K562 (cell line): Measurements from ENCODE around the gene CBL. TPM values are rescaled to one million over a fixed set of nuclear protein-coding genes. Genes with fewer than 3 reads are reported as not detected.

Source experiments
- ATF3 ChIP-seq, 2 experiments: fragments of 450-650 bp in 1 of 2; sonication (generic) in 1 of 2; formaldehyde crosslinking in 1 of 2; IDR thresholded peaks in 1 of 2; conservative IDR thresholded peaks in 1 of 2; 2 replicates each; pipeline versions ENCODE4 v1.6.1 to v1.8.1; 2016 to 2023; ENCODE audit warnings: mild to moderate bottlenecking in 2 of 2, moderate library complexity in 2 of 2, inconsistent platforms in 1 of 2, missing genetic modification reagents in 1 of 2
- CREB3 ChIP-seq: fragments of 450-650 bp; conservative IDR thresholded peaks from 2 replicates; pipeline ENCODE4 v1.6.1; 2016; ENCODE audit warnings: missing genetic modification characterization, low read depth, mild to moderate bottlenecking, missing compliant biosample characterization, moderate library complexity
- CTCFL ChIP-seq: IDR thresholded peaks from 2 replicates; pipeline ENCODE4 v1.6.1; 2011; ENCODE audit warnings: borderline replicate concordance, low read depth, mild to moderate bottlenecking, moderate library complexity, low read length; ENCODE audit not compliant: insufficient read depth, poor library complexity, severe bottlenecking
- ELF2 ChIP-seq: fragments of 250-450 bp; sonication (Bioruptor Pico); IDR thresholded peaks from 2 replicates; pipeline ENCODE4 v1.5.0; 2021; ENCODE audit warnings: mild to moderate bottlenecking
- FOXJ2 ChIP-seq: fragments of 200-800 bp; sonication (Bioruptor generic); IDR thresholded peaks from 2 replicates; pipeline ENCODE4 v1.6.1; 2016; ENCODE audit warnings: missing genetic modification characterization, missing compliant biosample characterization
- GABPB1 ChIP-seq: sonication (generic); formaldehyde crosslinking; IDR thresholded peaks from 2 replicates; pipeline ENCODE4 v1.8.0; 2022; ENCODE audit warnings: mild to moderate bottlenecking, missing genetic modification reagents
- GATA2 ChIP-seq: sonication (generic); formaldehyde crosslinking; IDR thresholded peaks from 2 replicates; pipeline ENCODE4 v1.4.0; 2020; ENCODE audit warnings: mild to moderate bottlenecking, missing genetic modification reagents
- HDAC3 ChIP-seq: fragments of 450-650 bp; IDR thresholded peaks from 2 replicates; pipeline ENCODE4 v1.6.1; 2018; ENCODE audit warnings: borderline replicate concordance, mild to moderate bottlenecking, moderate library complexity; ENCODE audit not compliant: partially characterized antibody
- HDGF ChIP-seq: fragments of 450-650 bp; IDR thresholded peaks from 2 replicates; pipeline ENCODE4 v1.6.1; 2016
- MCM5 ChIP-seq: fragments of 450-650 bp; IDR thresholded peaks from 2 replicates; pipeline ENCODE4 v1.6.1; 2016; ENCODE audit warnings: low read depth
- RBM22 ChIP-seq: fragments of 200-400 bp; formaldehyde crosslinking; IDR thresholded peaks from 2 replicates; pipeline ENCODE4 v1.6.1; 2018; ENCODE audit warnings: low read length, low read depth; ENCODE audit not compliant: poor library complexity, severe bottlenecking
- SOX6 ChIP-seq: fragments of 450-650 bp; IDR thresholded peaks from 2 replicates; pipeline ENCODE4 v1.6.1; 2014; ENCODE audit warnings: mild to moderate bottlenecking
- TAF9B ChIP-seq: fragments of 450-650 bp; IDR thresholded peaks from 2 replicates; pipeline ENCODE4 v1.6.1; 2018; ENCODE audit warnings: mild to moderate bottlenecking; ENCODE audit not compliant: partially characterized antibody
- TARDBP ChIP-seq: fragments of 450-650 bp; IDR thresholded peaks from 2 replicates; pipeline ENCODE4 v1.6.1; 2016
- TFAP4 ChIP-seq: sonication (generic); formaldehyde crosslinking; IDR thresholded peaks from 2 replicates; pipeline ENCODE4 v1.8.0; 2022; ENCODE audit warnings: missing genetic modification reagents, mild to moderate bottlenecking, moderate library complexity, borderline replicate concordance
- USF1 ChIP-seq: sonication (generic); formaldehyde crosslinking; IDR thresholded peaks from 2 replicates; pipeline ENCODE4 v1.9.0; 2022; ENCODE audit warnings: mild to moderate bottlenecking, missing genetic modification reagents
- ZFP30 ChIP-seq: fragments of 250-450 bp; sonication (Bioruptor Pico); IDR thresholded peaks from 2 replicates; pipeline ENCODE4 v1.8.0; 2022; ENCODE audit warnings: moderate library complexity, mild to moderate bottlenecking, inconsistent platforms, borderline replicate concordance
- ZNF644 ChIP-seq: fragments of 200-800 bp; sonication (Bioruptor generic); IDR thresholded peaks from 2 replicates; pipeline ENCODE4 v1.6.1; 2016; ENCODE audit warnings: low read depth, missing genetic modification characterization, missing compliant biosample characterization
- ZNF655 ChIP-seq: fragments of 250-450 bp; sonication (Bioruptor Pico); IDR thresholded peaks from 2 replicates; pipeline ENCODE4 v1.5.0; 2021
- ZNF668 ChIP-seq: fragments of 250-450 bp; sonication (Bioruptor Pico); IDR thresholded peaks from 2 replicates; pipeline ENCODE4 v1.8.0; 2022; ENCODE audit warnings: mild to moderate bottlenecking, inconsistent platforms
- polyA plus RNA-seq, 8 experiments: library from polyadenylated mRNA; depleted of rRNA in 4 of 8; stranded (reverse) in 5 of 8; unstranded in 3 of 8; fragments of >200 nt; fragmentation: Nextera tagmentation in 2 of 8; fragmentation: Illumina TruSeq in 1 of 8; extraction: Ambion mirVana in 2 of 8; extraction: Trizol in 1 of 8; gene quantifications; 2 replicates each; pipeline versions ENCODE4 v1.2.1 to v1.2.3, GENCODE V29; 2011 to 2014; ENCODE audit warnings: inconsistent platforms in 1 of 8, missing spikeins in 1 of 8
- total RNA-seq, 7 experiments: library from RNA; depleted of rRNA in 6 of 7; stranded (reverse); fragments of >200 nt in 6 of 7; fragmentation: Illumina TruSeq in 2 of 7; extraction: Trizol in 2 of 7; gene quantifications; 2 replicates each; pipeline versions ENCODE4 v1.2.1 to v1.2.3, GENCODE V29; 2011 to 2021; ENCODE audit warnings: low replicate concordance in 1 of 7

CBL gene
- total and polyA plus RNA-seq, 9 of the 15 experiments (the other 6 are each of a cell fraction or from before 2014, with no cell fraction given) = 3.2 to 24.9 (median 9.9) TPM

GRCh38 chr11:119334174-119334930 lies 128.2 kb downstream of the CBL start, which contains the start of gene RNF26 (continued):
- no peak for TF ChIP-seq USF1 (CRISPR knock-in tag)
- no peak for TF ChIP-seq ZNF668 (CRISPR knock-in tag)
- TF ChIP-seq RBM22 = no peak
- TF ChIP-seq HDGF = no peak
- TF ChIP-seq ZNF644 (tag) = no peak
- peak; percentile 56 for TF ChIP-seq GABPB1 (CRISPR knock-in tag)
- no peak for TF ChIP-seq FOXJ2 (tag)
- no peak for TF ChIP-seq HDAC3
- TF ChIP-seq CTCFL = no peak
- no peak for TF ChIP-seq CREB3 (tag)
- TF ChIP-seq SOX6 = no peak
- TF ChIP-seq TARDBP = no peak
- no peak for TF ChIP-seq ATF3 (IDR thresholded peaks at IDR 0.05)
- no peak for TF ChIP-seq ATF3 (CRISPR knock-in tag; conservative IDR thresholded peaks at IDR 0.05)
- TF ChIP-seq TFAP4 (CRISPR knock-in tag) = no peak; the same call in 1 of the 2 replicates
- TF ChIP-seq TAF9B = no peak
- no peak for TF ChIP-seq ELF2
- TF ChIP-seq GATA2 (CRISPR knock-in tag) = no peak
- TF ChIP-seq ZNF655 (CRISPR knock-in tag) = no peak
- TF ChIP-seq MCM5 = no peak
- no peak for TF ChIP-seq ZFP30 (CRISPR knock-in tag)
